H9 (cell line): Measurements from ENCODE around the gene RS1. TPM values are rescaled to one million over a fixed set of nuclear protein-coding genes. Genes with fewer than 3 reads are reported as not detected.
A peak's percentile ranks its signal among the peaks of the same experiment; 100 is the strongest.

Source experiments
- DNase-seq: peaks from one replicate; pipeline ENCODE4 v3.0.0-alpha.2; 2017
- H2AFZ ChIP-seq: one replicate; pipeline ENCODE4 v1.6.1; 2013; ENCODE audit warnings: mild to moderate bottlenecking, low read length, control low read depth, moderate library complexity
- H2AK5ac ChIP-seq: 2 replicates; pipeline ENCODE4 v1.6.1; 2013; ENCODE audit warnings: low read length, control low read depth, mixed read lengths; ENCODE audit not compliant: insufficient read length
- H2BK120ac ChIP-seq: one replicate; pipeline ENCODE4 v1.6.1; 2013; ENCODE audit warnings: low read depth, mild to moderate bottlenecking, low read length, control low read depth, inconsistent platforms; ENCODE audit not compliant: poor library complexity, severe bottlenecking
- H2BK12ac ChIP-seq: 2 replicates; pipeline ENCODE4 v1.6.1; 2013; ENCODE audit warnings: low read length, control low read depth, mixed read lengths, low read depth; ENCODE audit not compliant: insufficient read length
- H2BK15ac ChIP-seq: 2 replicates; pipeline ENCODE4 v1.6.1; 2013; ENCODE audit warnings: low read depth, low read length, control low read depth
- H2BK20ac ChIP-seq: one replicate; pipeline ENCODE4 v1.6.1; 2013; ENCODE audit warnings: low read depth, mild to moderate bottlenecking, low read length, control low read depth, inconsistent platforms; ENCODE audit not compliant: poor library complexity, severe bottlenecking
- H2BK5ac ChIP-seq: 2 replicates; pipeline ENCODE4 v1.6.1; 2013; ENCODE audit warnings: low read length, control low read depth, mixed read lengths; ENCODE audit not compliant: insufficient read length
- H3K14ac ChIP-seq: 2 replicates; pipeline ENCODE4 v1.6.1; 2013; ENCODE audit warnings: low read length, control low read depth; ENCODE audit not compliant: insufficient read depth
- H3K18ac ChIP-seq: 2 replicates; pipeline ENCODE4 v1.6.1; 2013; ENCODE audit warnings: low read depth, mild to moderate bottlenecking, mixed read lengths, low read length, control low read depth; ENCODE audit not compliant: insufficient read length
- H3K23ac ChIP-seq: 2 replicates; pipeline ENCODE4 v1.6.1; 2013; ENCODE audit warnings: low read length, control low read depth, mixed read lengths, low read depth; ENCODE audit not compliant: insufficient read length
- H3K23me2 ChIP-seq: 2 replicates; pipeline ENCODE4 v1.6.1; 2013; ENCODE audit warnings: low read depth, mild to moderate bottlenecking, mixed read lengths, low read length, control low read depth; ENCODE audit not compliant: insufficient read length, poor library complexity, severe bottlenecking
- H3K27ac ChIP-seq: 2 replicates; pipeline ENCODE4 v1.5.1; 2013; ENCODE audit warnings: low read length, control low read depth, mixed read lengths, low read depth; ENCODE audit not compliant: insufficient read length
- H3K27me3 ChIP-seq: 2 replicates; pipeline ENCODE4 v1.6.1; 2013; ENCODE audit warnings: low read length, control low read depth, inconsistent platforms; ENCODE audit not compliant: insufficient read depth
- H3K4ac ChIP-seq: 2 replicates; pipeline ENCODE4 v1.6.1; 2013; ENCODE audit warnings: low read depth, mild to moderate bottlenecking, control low read depth, inconsistent platforms, low read length, moderate library complexity
- H3K4me1 ChIP-seq: 2 replicates; pipeline ENCODE4 v1.6.1; 2013; ENCODE audit warnings: low read length, control low read depth, inconsistent platforms; ENCODE audit not compliant: insufficient read depth
- H3K4me2 ChIP-seq: 2 replicates; pipeline ENCODE4 v1.6.1; 2013; ENCODE audit warnings: low read length, control low read depth, mixed read lengths; ENCODE audit not compliant: insufficient read length, insufficient read depth
- H3K56ac ChIP-seq: 2 replicates; pipeline ENCODE4 v1.6.1; 2013; ENCODE audit warnings: low read depth, mild to moderate bottlenecking, mixed read lengths, low read length, control low read depth; ENCODE audit not compliant: insufficient read length
- H3K79me1 ChIP-seq: 2 replicates; pipeline ENCODE4 v1.6.1; 2013; ENCODE audit warnings: low read depth, mild to moderate bottlenecking, moderate library complexity, low read length, control low read depth, inconsistent platforms; ENCODE audit not compliant: insufficient read depth, poor library complexity, severe bottlenecking
- H3K79me2 ChIP-seq: 2 replicates; pipeline ENCODE4 v1.6.1; 2013; ENCODE audit warnings: low read length, control low read depth, inconsistent platforms; ENCODE audit not compliant: insufficient read depth
- H3K9ac ChIP-seq: 2 replicates; pipeline ENCODE4 v1.6.1; 2013; ENCODE audit warnings: low read length, control low read depth, mixed read lengths; ENCODE audit not compliant: insufficient read length; ENCODE audit errors: extremely low read depth
- H3K9me3 ChIP-seq: one replicate; pipeline ENCODE4 v1.6.1; 2013; ENCODE audit warnings: low read depth, low read length, inconsistent platforms; ENCODE audit not compliant: control insufficient read depth
- H3T11ph ChIP-seq: one replicate; pipeline ENCODE4 v1.6.1; 2013; ENCODE audit warnings: mild to moderate bottlenecking, low read length, control low read depth, inconsistent platforms
- H4K20me1 ChIP-seq: one replicate; pipeline ENCODE4 v1.6.1; 2013; ENCODE audit not compliant: control insufficient read depth, insufficient read length, insufficient read depth
- H4K5ac ChIP-seq: 2 replicates; pipeline ENCODE4 v1.6.1; 2013; ENCODE audit warnings: low read depth, mild to moderate bottlenecking, mixed read lengths, low read length, control low read depth; ENCODE audit not compliant: insufficient read length
- H4K8ac ChIP-seq: replicated peaks from 2 replicates; pipeline ENCODE4 v1.6.1; 2013; ENCODE audit warnings: low read length, control low read depth, mixed read lengths, low read depth; ENCODE audit not compliant: insufficient read length
- H4K91ac ChIP-seq: 2 replicates; pipeline ENCODE4 v1.6.1; 2013; ENCODE audit warnings: low read depth, mild to moderate bottlenecking, moderate library complexity, mixed read lengths, low read length, control low read depth; ENCODE audit not compliant: insufficient read length
- H3K27ac Mint-ChIP-seq, 3 experiments: 2 replicates in 2 of 3; 3 replicates in 1 of 3; pipeline ENCODE4 v1.8.0; 2020 to 2021; ENCODE audit warnings: mixed read lengths in 3 of 3, mild to moderate bottlenecking in 1 of 3, moderate library complexity in 1 of 3
- H3K27me3 Mint-ChIP-seq: 2 replicates; pipeline ENCODE4 v1.8.0; 2021; ENCODE audit warnings: low read depth, mild to moderate bottlenecking, moderate library complexity, mixed read lengths
- H3K36me3 Mint-ChIP-seq, 3 experiments: 2 replicates in 2 of 3; 3 replicates in 1 of 3; pipeline ENCODE4 v1.8.0; 2020 to 2021; ENCODE audit warnings: low read depth in 3 of 3, mixed read lengths in 3 of 3; ENCODE audit not compliant: insufficient read depth in 1 of 3
- H3K4me1 Mint-ChIP-seq, 2 experiments: 2 replicates each; pipeline ENCODE4 v1.8.0; 2020; ENCODE audit warnings: mixed read lengths in 2 of 2
- H3K4me3 Mint-ChIP-seq, 2 experiments: 2 replicates in 1 of 2; 3 replicates in 1 of 2; pipeline ENCODE4 v1.8.0; 2020 to 2021; ENCODE audit warnings: mild to moderate bottlenecking in 2 of 2, mixed read lengths in 2 of 2, moderate library complexity in 1 of 2
- H3K9me3 Mint-ChIP-seq, 2 experiments: 2 replicates in 1 of 2; 3 replicates in 1 of 2; pipeline ENCODE4 v1.8.0; 2020; ENCODE audit warnings: mild to moderate bottlenecking in 2 of 2, mixed read lengths in 2 of 2, moderate library complexity in 1 of 2
- CTCF ChIP-seq: fragments of 200-600 bp; sonication (generic); conservative IDR thresholded peaks from 3 replicates; pipeline ENCODE4 v1.8.0; 2021; ENCODE audit warnings: antibody characterized with exemption, mild to moderate bottlenecking
- WGBS: extraction: QIAGEN DNeasy Blood & Tissue Kit; methylation state at CpG from one replicate; pipeline ENCODE4 v1.1.7; 2013; ENCODE audit warnings: missing lambda C conversion rate, low lambda C conversion rate, mixed read lengths; ENCODE audit not compliant: insufficient read length; ENCODE audit errors: extremely low coverage; 5-methylcytosine and 5-hydroxymethylcytosine counted together
- total RNA-seq: library from RNA; stranded (reverse); gene quantifications from 2 replicates; pipeline ENCODE4 v1.2.1, GENCODE V29; 2021

Gene RS1
- total RNA-seq, 1 experiment from 2014 or later = not detected

- H3K56ac ChIP-seq = no peak overlapping the region
- no peak overlapping the region for H3T11ph ChIP-seq
- H2BK5ac ChIP-seq = no peak overlapping the region
- TF ChIP-seq CTCF = no peak
- Mint-ChIP-seq H3K27ac (peak overlapping the region in 1 of 3 experiments; percentile 18; a peak in 1 of 7 replicates), H3K9me3 (peaks cover 72 to 74% of the 10 kb centered on the region in 2 experiments), H3K27me3 (peaks cover 6% of the 10 kb centered on the region), H3K4me1 (peaks cover 4 to 11% of the 10 kb centered on the region in 2 experiments; a peak in 2 of 4 replicates), H3K4me3 (no peak overlapping the region), H3K36me3 (peaks cover 4 to 16% (median 7%) of the 10 kb centered on the region in 3 experiments)
- H4K91ac ChIP-seq = no peak overlapping the region
- DNase-seq = peak; percentile 85
- H3K27me3 ChIP-seq = no peaks in the 10 kb centered on the region
- H2BK15ac ChIP-seq = no peak overlapping the region
- H2BK20ac ChIP-seq = no peak overlapping the region
- H2AK5ac ChIP-seq = no peak overlapping the region
- no peak overlapping the region for H3K4ac ChIP-seq
- no peaks in the 10 kb centered on the region for H3K79me1 ChIP-seq
- H3K4me2 ChIP-seq = no peak overlapping the region
- H3K18ac ChIP-seq = no peak overlapping the region
- no peak overlapping the region for H3K14ac ChIP-seq
- H4K5ac ChIP-seq = no peak overlapping the region
- H3K79me2 ChIP-seq = no peaks in the 10 kb centered on the region
- H3K9ac ChIP-seq = no peak overlapping the region
- no peak overlapping the region for H2BK12ac ChIP-seq
- peaks cover 36% of the 10 kb centered on the region for H3K9me3 ChIP-seq
- no peak overlapping the region for H2AFZ ChIP-seq
- no peak overlapping the region for H3K23ac ChIP-seq
- H4K8ac ChIP-seq = no peak overlapping the region
- no peak overlapping the region for H2BK120ac ChIP-seq
- no CpG with 5 or more reads among the region's 10 CpGs for WGBS
- no peaks in the 10 kb centered on the region; the same call in 1 of the 2 replicates for H3K4me1 ChIP-seq
- H3K23me2 ChIP-seq = no peaks in the 10 kb centered on the region
- H3K27ac ChIP-seq = no peak overlapping the region
- no peaks in the 10 kb centered on the region for H4K20me1 ChIP-seq
These were observed 31.2 kb downstream of the RS1 start for GRCh38 chrX:18640686-18641085.
